Thymus (tissue), 11 donors: ENCODE results near the gene GORASP2. TPM values are rescaled to one million over a fixed set of nuclear protein-coding genes. Genes with fewer than 3 reads are reported as not detected.

Experiments
- DNase-seq, 9 donors: peaks; one replicate each; pipeline ENCODE4 v3.0.0-alpha.2; 2013; ENCODE audit warnings: low spot score in 9 of 9, low read depth in 6 of 9, missing footprints in 1 of 9
- H3K27ac ChIP-seq, 2 donors: one replicate each; pipeline ENCODE4 v1.5.1; 2013; ENCODE audit warnings: control low read depth in 1 of 2, low read depth in 1 of 2, low read length in 1 of 2, mild to moderate bottlenecking in 1 of 2, moderate library complexity in 1 of 2
- H3K27me3 ChIP-seq, 2 donors: one replicate each; pipeline ENCODE4 v1.5.1; 2013; ENCODE audit warnings: low read length in 1 of 2; ENCODE audit not compliant: control insufficient read depth in 2 of 2, insufficient read depth in 1 of 2
- H3K36me3 ChIP-seq, 2 donors: one replicate each; pipeline ENCODE4 v1.5.1; 2013; ENCODE audit warnings: low read length in 1 of 2, mild to moderate bottlenecking in 1 of 2, moderate library complexity in 1 of 2; ENCODE audit not compliant: control insufficient read depth in 2 of 2, insufficient read depth in 2 of 2
- H3K4me1 ChIP-seq, 2 donors: one replicate each; pipeline ENCODE4 v1.5.1; 2013; ENCODE audit warnings: low read length in 2 of 2; ENCODE audit not compliant: control insufficient read depth in 2 of 2, insufficient read depth in 2 of 2
- H3K4me3 ChIP-seq, 2 donors: one replicate each; pipeline ENCODE4 v1.5.1; 2013; ENCODE audit warnings: low read length in 2 of 2, control low read depth in 1 of 2, mild to moderate bottlenecking in 1 of 2
- H3K9me3 ChIP-seq, 2 donors: one replicate each; pipeline ENCODE4 v1.5.1; 2013; ENCODE audit warnings: low read length in 1 of 2, mild to moderate bottlenecking in 1 of 2; ENCODE audit not compliant: control insufficient read depth in 2 of 2, insufficient read depth in 1 of 2
- WGBS: extraction: QIAGEN DNeasy Blood & Tissue Kit; methylation state at CpG from one replicate; pipeline ENCODE4 v1.1.7; 2013; 5-methylcytosine and 5-hydroxymethylcytosine counted together
- polyA plus RNA-seq: library from polyadenylated mRNA; stranded (reverse); fragments of 200-250 nt; gene quantifications from one replicate; pipeline ENCODE4 v1.2.3, GENCODE V29; 2013
- total RNA-seq: library from RNA; stranded (reverse); fragments of 120-200 nt; gene quantifications from one replicate; pipeline ENCODE4 v1.2.4, GENCODE V29; 2013
- donor health status: healthy.

Gene GORASP2
- total and polyA plus RNA-seq, 2 donors, result 22.1 to 34.3 TPM

DNA sequence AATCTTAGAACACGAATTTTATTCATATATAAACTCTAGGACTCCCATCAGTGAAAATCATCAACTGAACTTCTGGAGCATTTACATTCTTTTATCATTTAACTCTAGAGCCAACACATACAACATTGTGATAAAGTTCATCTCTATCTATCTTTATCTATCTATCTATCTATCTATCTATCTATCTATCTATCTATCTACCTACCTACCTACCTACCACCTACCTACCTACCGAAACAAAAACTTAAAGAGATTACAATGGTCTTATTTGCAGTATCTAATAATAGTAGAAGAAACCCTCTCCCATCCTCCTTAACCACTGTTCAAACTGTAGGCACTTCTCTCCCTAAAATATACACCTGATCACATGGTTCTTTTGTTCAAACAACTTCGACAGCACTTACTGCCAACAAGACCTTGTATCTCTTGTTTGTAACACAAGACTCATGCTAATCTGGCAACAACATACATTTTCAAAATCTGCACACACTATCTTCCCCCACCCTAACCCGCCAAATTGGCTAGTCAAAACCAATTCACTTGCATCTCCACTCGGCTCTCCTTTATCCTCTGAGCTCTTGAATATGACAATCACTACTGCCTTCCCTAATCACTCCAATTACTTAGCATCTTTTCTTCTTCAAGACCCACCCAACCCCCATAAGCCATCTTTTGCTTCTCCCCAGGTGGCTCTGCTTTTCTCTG is 69.0 kb downstream of the GORASP2 start:
- WGBS, result 97% methylated on average over 5 of the region's 5 CpGs
- peaks cover 22 to 56% of the 10 kb centered on the region in 2 donors for H3K36me3 ChIP-seq
- H3K27ac ChIP-seq, result no peak overlapping the region
- no peaks in the 10 kb centered on the region for H3K9me3 ChIP-seq
- no peak for DNase-seq
- H3K4me3 ChIP-seq, result no peak overlapping the region
- H3K27me3 ChIP-seq, result no peaks in the 10 kb centered on the region
- no peaks in the 10 kb centered on the region for H3K4me1 ChIP-seq

DNA sequence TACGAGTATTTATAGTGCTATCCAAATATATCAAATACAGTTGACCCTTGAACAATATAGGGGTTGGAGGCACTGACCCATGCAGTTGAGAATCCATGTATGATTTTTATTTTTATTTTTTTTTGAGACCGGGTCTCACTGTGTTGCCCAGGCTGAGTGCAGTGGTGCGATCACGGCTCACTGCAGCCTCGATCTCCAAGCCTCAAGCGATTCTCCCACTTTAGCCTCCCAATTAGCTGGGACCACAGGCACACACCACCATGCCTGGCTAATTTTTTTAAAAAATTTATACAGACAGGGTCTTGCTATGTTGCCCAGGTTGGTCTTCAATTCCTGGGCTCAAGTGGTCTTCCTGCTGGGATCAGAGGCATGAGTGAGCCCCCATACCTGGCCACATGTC is 70.6 kb downstream of the GORASP2 start:
- DNase-seq, result no peak
- WGBS, result 96% methylated on average over 6 of the region's 6 CpGs
- Histone ChIP-seq H3K4me1 (no peaks in the 10 kb centered on the region), H3K36me3 (peaks cover 18 to 54% of the 10 kb centered on the region in 2 donors), H3K4me3 (no peak overlapping the region), H3K27ac (no peak overlapping the region), H3K9me3 (no peaks in the 10 kb centered on the region), H3K27me3 (no peaks in the 10 kb centered on the region)

DNA sequence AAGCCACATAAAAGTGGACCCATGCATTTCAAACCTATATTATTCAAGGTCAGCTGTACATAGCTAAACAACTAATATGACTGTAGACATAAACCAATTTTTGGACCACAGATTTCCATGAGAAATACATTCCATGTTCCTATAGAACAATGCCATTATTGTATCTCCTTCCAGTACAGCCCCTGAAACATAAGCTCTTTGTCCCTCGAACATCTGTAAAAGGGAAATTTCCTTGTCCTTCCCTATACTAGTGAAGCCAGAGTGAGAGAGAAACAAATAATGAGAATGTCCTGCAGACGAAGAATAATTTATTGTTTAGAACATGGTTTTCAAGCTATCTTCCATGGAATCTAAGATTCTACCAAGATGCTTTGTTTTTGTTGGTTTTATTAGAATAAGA is 75.3 kb downstream of the GORASP2 start:
- DNase-seq, result no peak
- no peaks in the 10 kb centered on the region for H3K9me3 ChIP-seq
- no peaks in the 10 kb centered on the region for H3K27me3 ChIP-seq
- no peaks in the 10 kb centered on the region for H3K4me1 ChIP-seq
- WGBS, result 98% methylated on average over 2 of the region's 2 CpGs
- H3K4me3 ChIP-seq, result no peak overlapping the region
- H3K27ac ChIP-seq, result no peak overlapping the region
- H3K36me3 ChIP-seq, result peaks cover 26 to 51% of the 10 kb centered on the region in 2 donors

DNA sequence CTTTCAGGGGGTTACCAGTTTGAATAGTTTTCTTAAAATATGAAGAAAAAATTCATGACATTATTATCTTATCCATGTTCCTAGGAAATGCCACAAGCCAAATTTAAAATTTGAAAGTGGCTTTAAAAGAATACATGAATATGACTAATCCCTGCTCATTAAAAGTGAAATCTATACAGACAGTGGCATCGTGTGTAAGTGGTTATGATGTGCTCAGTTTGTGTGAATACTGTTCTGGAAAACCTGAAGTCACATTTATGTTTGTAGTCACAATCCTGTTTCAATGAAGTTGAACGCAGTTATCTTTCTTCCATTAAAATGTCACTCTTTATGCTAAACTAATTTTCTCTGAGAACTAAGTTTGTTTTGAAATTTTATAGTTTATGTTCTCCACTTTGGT is 75.8 kb downstream of the GORASP2 start:
- H3K4me1 ChIP-seq, result no peaks in the 10 kb centered on the region
- no peak overlapping the region for H3K27ac ChIP-seq
- H3K36me3 ChIP-seq, result peaks cover 26 to 54% of the 10 kb centered on the region in 2 donors
- H3K27me3 ChIP-seq, result no peaks in the 10 kb centered on the region
- H3K4me3 ChIP-seq, result no peak overlapping the region
- H3K9me3 ChIP-seq, result no peaks in the 10 kb centered on the region
- no peak for DNase-seq
- 96% methylated on average over 2 of the region's 2 CpGs for WGBS

DNA sequence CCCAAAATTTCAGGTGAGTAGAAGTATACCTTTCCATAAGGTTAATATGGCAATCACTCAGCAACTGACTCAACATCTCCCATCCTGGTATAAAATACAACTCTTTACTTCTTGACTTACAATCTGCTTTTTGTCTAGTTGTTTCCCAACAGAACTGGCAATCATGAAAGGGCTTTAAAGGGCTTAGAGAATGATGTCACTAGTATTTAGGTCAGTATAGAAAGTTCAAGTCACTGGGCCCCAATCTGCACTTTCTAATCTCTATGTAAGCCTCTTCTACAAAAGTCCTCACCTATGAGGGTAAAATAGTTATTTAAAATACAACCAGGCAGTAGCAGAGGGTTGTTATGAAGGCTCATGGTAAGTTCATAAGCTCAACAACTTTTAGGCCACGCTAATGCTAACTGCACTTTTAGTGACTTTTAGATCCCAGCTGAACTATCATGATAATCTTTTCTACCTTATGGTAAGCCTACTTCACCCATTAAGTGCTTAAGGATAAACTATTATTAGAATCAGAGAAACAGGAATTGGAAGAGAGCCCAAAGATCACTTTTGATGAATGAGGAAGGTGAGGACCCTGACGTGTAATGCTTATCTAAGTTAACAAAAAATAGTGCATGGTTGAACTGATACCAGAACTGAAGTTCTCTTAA is 79.6 kb downstream of the GORASP2 start:
- H3K27me3 ChIP-seq, result no peaks in the 10 kb centered on the region
- no peak overlapping the region for H3K27ac ChIP-seq
- no peak for DNase-seq
- no peaks in the 10 kb centered on the region for H3K4me1 ChIP-seq
- H3K4me3 ChIP-seq, result no peak overlapping the region
- H3K9me3 ChIP-seq, result no peaks in the 10 kb centered on the region
- 94% methylated on average over 2 of the region's 2 CpGs for WGBS
- peaks cover 8 to 45% of the 10 kb centered on the region in 2 donors for H3K36me3 ChIP-seq

DNA sequence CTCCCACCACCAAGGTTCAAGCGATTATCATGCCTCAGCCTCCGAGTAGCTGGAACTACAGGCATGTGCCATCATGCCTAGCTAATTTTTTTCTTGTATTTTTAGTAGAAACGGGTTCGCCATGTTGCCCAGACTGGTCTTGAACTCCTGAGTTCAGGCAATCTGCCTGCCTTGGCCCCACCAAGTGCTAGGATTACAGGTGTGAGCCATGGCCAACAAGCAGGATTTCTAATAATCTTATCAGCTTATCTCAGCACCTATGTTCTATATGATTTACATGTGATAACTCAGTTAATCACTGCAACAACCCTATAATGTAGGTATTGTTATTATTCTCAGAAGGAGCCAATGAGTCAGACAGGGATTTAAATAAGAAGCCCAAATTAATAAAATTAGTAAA is 80.3 kb downstream of the GORASP2 start:
- Histone ChIP-seq H3K36me3 (peaks cover 10 to 44% of the 10 kb centered on the region in 2 donors), H3K9me3 (no peaks in the 10 kb centered on the region), H3K4me3 (no peak overlapping the region), H3K27me3 (no peaks in the 10 kb centered on the region), H3K4me1 (no peaks in the 10 kb centered on the region), H3K27ac (no peak overlapping the region)
- WGBS, result over 99% methylated on average over 4 of the region's 4 CpGs
- no peak for DNase-seq

DNA sequence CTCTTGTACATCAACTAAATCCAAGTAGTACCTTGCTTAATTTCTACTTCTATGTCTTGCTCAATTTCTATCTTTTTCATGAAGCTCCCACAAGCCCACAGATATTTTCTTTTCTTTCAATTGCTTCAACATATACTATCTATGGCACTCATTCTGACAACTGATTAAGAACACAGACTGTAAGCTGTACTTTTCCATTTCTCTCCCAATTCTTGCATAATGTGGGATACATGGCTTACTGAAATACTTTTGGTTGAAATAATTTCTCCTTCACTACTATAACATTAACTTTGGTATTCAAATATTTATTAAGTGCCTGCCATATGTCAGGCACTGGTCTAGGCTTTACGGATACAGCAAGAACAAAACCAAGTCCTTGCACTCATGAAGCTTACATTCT is 84.8 kb downstream of the GORASP2 start:
- no peak overlapping the region for H3K27ac ChIP-seq
- H3K4me1 ChIP-seq, result no peaks in the 10 kb centered on the region
- no peak overlapping the region for H3K4me3 ChIP-seq
- peaks cover 6 to 34% of the 10 kb centered on the region in 2 donors for H3K36me3 ChIP-seq
- DNase-seq, result no peak
- H3K27me3 ChIP-seq, result no peaks in the 10 kb centered on the region
- H3K9me3 ChIP-seq, result no peaks in the 10 kb centered on the region
- WGBS, result 97% methylated on average over 1 of the region's 1 CpG

DNA sequence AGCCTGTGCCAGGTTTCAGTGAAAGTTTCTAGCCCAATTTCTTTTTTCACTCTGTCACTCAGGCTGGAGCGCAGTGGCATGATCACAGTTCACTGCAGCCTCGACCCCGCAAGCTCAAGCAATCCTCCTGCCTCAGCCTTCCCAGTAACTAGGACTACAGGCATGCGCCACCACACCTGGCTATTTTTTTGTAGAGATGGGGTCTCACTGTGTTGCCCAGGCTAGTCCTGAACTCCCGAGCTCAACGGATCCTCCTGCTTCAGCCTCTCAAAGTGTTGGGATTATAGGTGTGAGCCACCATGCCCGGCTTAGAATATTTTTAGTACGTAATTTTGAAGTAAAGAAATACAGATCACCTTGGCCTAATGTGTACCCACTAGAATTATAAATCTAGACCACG is 87.1 kb downstream of the GORASP2 start:
- H3K4me3 ChIP-seq, result no peak overlapping the region
- no peak overlapping the region for H3K27ac ChIP-seq
- no peaks in the 10 kb centered on the region for H3K4me1 ChIP-seq
- WGBS, result 98% methylated on average over 9 of the region's 9 CpGs
- DNase-seq, result no peak
- no peaks in the 10 kb centered on the region for H3K27me3 ChIP-seq
- H3K9me3 ChIP-seq, result no peaks in the 10 kb centered on the region
- H3K36me3 ChIP-seq, result peaks cover 6 to 17% of the 10 kb centered on the region in 2 donors
